ENCODE results near the gene A1BG. TPM values are rescaled to one million over a fixed set of nuclear protein-coding genes. Genes with fewer than 3 reads are reported as not detected.
A peak's percentile ranks its signal among the peaks of the same experiment; 100 is the strongest.

Gene A1BG
- total RNA-seq, 1 experiment from 2014 or later = 1.2 TPM

DNA sequence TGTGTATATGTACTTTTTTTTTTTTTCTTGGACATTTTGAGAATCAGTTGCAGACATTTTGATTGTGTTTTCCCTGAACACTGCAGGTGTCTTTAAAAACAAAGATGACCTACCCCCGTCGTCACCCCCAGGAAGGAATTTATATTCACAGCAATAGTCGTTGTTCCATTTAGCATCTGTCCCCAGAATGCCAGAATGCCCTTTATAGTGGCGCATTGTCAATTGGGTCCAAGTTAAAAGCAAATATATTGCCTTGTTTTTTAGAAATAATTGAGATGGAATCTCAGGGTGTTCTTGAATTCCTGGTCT lies 40.4 kb upstream of the A1BG start:
- Histone ChIP-seq H3K79me2 (ENCODE audit: insufficient read depth, low read length) (peaks cover 48% of the 10 kb centered on the region), H3K9me3 (ENCODE audit: control insufficient read depth in 1 of 2, insufficient read depth in 1 of 2, low read depth in 1 of 2, low read length in 2 of 2) (no peaks in the 10 kb centered on the region), H3K9ac (ENCODE audit: low read length) (no peak overlapping the region), H3K9me2 (ENCODE audit: insufficient read depth) (no peaks in the 10 kb centered on the region), H3K4me2 (ENCODE audit: low read length) (0 out of 2 replicates have a peak overlapping the region, but pooled peaks have one; percentile 48), H3K27me3 (ENCODE audit: insufficient read depth, low read length) (no peaks in the 10 kb centered on the region), H3K36me3 (ENCODE audit: control insufficient read depth in 1 of 2, insufficient read depth in 2 of 2, low read length in 2 of 2) (peaks cover 29 to 59% of the 10 kb centered on the region in 2 experiments; a peak in 3 of 4 replicates), H3K4me1 (ENCODE audit: control insufficient read depth in 1 of 2, insufficient read depth in 2 of 2, low read length in 2 of 2) (peaks cover 20 to 59% of the 10 kb centered on the region in 2 experiments), H3K27ac (ENCODE audit: low read depth, low read length) (no peak overlapping the region), H4K20me1 (ENCODE audit: insufficient read depth) (peaks cover 37% of the 10 kb centered on the region; the same call in 1 of the 2 replicates), H2AFZ (ENCODE audit: low read depth, low read length, poor library complexity, severe bottlenecking) (no peak overlapping the region), H3K4me3 (replicated peaks in 1 of 2; ENCODE audit: low read depth in 1 of 2, low read length in 2 of 2) (no peak overlapping the region)
- TF ChIP-seq, protein P1, sequence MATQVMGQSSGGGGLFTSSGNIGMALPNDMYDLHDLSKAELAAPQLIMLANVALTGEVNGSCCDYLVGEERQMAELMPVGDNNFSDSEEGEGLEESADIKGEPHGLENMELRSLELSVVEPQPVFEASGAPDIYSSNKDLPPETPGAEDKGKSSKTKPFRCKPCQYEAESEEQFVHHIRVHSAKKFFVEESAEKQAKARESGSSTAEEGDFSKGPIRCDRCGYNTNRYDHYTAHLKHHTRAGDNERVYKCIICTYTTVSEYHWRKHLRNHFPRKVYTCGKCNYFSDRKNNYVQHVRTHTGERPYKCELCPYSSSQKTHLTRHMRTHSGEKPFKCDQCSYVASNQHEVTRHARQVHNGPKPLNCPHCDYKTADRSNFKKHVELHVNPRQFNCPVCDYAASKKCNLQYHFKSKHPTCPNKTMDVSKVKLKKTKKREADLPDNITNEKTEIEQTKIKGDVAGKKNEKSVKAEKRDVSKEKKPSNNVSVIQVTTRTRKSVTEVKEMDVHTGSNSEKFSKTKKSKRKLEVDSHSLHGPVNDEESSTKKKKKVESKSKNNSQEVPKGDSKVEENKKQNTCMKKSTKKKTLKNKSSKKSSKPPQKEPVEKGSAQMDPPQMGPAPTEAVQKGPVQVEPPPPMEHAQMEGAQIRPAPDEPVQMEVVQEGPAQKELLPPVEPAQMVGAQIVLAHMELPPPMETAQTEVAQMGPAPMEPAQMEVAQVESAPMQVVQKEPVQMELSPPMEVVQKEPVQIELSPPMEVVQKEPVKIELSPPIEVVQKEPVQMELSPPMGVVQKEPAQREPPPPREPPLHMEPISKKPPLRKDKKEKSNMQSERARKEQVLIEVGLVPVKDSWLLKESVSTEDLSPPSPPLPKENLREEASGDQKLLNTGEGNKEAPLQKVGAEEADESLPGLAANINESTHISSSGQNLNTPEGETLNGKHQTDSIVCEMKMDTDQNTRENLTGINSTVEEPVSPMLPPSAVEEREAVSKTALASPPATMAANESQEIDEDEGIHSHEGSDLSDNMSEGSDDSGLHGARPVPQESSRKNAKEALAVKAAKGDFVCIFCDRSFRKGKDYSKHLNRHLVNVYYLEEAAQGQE (IDR thresholded peaks at IDR 0.05; ENCODE audit: low read depth) = no peak
- no peak for TF ChIP-seq FOSL1 (IDR thresholded peaks at IDR 0.05; ENCODE audit: low read depth)
- no peak for ATAC-seq
- no TSS peak for BruUV-seq (replicated peaks)
- RAD21 ChIA-PET (ENCODE audit: low non-redundant PET in 1 of 2, low total read pairs in 2 of 2, uncharacterized antibody in 2 of 2, unreplicated experiment in 2 of 2) = no interaction called here
- CTCF ChIA-PET = no interaction called here
- DNase-seq (ENCODE audit: low read depth, low spot score) = no peak
- intact Hi-C loops (cut with micrococcal nuclease) = no loop called here
- POLR2A ChIA-PET = no interaction called here

DNA sequence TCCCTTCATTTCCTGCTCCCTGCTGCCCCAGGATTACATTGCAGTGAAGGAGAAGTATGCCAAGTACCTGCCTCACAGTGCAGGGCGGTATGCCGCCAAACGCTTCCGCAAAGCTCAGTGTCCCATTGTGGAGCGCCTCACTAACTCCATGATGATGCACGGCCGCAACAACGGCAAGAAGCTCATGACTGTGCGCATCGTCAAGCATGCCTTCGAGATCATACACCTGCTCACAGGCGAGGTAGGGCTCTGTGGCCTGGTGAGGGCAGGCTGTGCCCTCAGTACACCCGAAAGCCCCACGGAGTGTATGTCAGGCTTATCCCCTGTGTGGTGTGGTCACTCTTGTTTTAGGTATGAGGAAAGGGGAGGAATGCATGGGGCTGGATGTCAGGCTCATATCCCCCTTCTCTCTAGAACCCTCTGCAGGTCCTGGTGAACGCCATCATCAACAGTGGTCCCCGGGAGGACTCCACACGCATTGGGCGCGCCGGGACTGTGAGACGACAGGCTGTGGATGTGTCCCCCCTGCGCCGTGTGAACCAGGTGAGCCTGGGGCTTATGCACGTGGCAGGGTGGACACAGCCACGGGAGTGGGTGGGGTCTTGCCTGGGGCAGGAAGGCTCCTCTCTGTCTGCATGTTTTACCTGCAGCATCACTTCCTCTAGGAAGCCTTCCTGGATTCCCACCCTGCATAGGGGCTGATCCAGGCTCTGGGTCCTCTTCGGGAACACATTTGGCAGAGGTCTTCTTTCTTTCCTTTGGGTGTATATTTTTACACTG lies 39.8 kb upstream of the A1BG start:
- no peak for TF ChIP-seq SRF (IDR thresholded peaks at IDR 0.05; ENCODE audit: low read depth)
- BruUV-seq (replicated peaks) = no TSS peak
- Histone ChIP-seq H3K4me1 (ENCODE audit: control insufficient read depth in 1 of 2, insufficient read depth in 2 of 2, low read length in 2 of 2) (peaks cover 24 to 65% of the 10 kb centered on the region in 2 experiments), H3K4me2 (ENCODE audit: low read length) (0 out of 2 replicates have a peak overlapping the region, but pooled peaks have one; percentile 48), H2AFZ (ENCODE audit: low read depth, low read length, poor library complexity, severe bottlenecking) (no peak overlapping the region), H3K9ac (ENCODE audit: low read length) (0 out of 2 replicates have a peak overlapping the region, but pooled peaks have one; percentile 5), H4K20me1 (ENCODE audit: insufficient read depth) (peaks cover 41% of the 10 kb centered on the region; the same call in 1 of the 2 replicates), H3K9me3 (ENCODE audit: control insufficient read depth in 1 of 2, insufficient read depth in 1 of 2, low read depth in 1 of 2, low read length in 2 of 2) (no peaks in the 10 kb centered on the region), H3K9me2 (ENCODE audit: insufficient read depth) (no peaks in the 10 kb centered on the region), H3K36me3 (ENCODE audit: control insufficient read depth in 1 of 2, insufficient read depth in 2 of 2, low read length in 2 of 2) (peaks cover 33 to 64% of the 10 kb centered on the region in 2 experiments; a peak in 3 of 4 replicates), H3K27me3 (ENCODE audit: insufficient read depth, low read length) (no peaks in the 10 kb centered on the region), H3K4me3 (replicated peaks in 1 of 2; ENCODE audit: low read depth in 1 of 2, low read length in 2 of 2) (no peak overlapping the region), H3K79me2 (ENCODE audit: insufficient read depth, low read length) (peaks cover 54% of the 10 kb centered on the region), H3K27ac (ENCODE audit: low read depth, low read length) (peak overlapping the region; percentile 23; the same call in 1 of the 2 replicates)
- RAD21 ChIA-PET (ENCODE audit: low non-redundant PET in 1 of 2, low total read pairs in 2 of 2, uncharacterized antibody in 2 of 2, unreplicated experiment in 2 of 2) = no interaction called here
- CTCF ChIA-PET = no interaction called here
- POLR2A ChIA-PET = no interaction called here
- intact Hi-C loops (cut with micrococcal nuclease) = no loop called here
- DNase-seq (ENCODE audit: low read depth, low spot score) (no peak), ATAC-seq (no peak)
